Smooth muscle cell (in vitro differentiated cells): ENCODE results near the gene OPHN1. TPM values are rescaled to one million over a fixed set of nuclear protein-coding genes. Genes with fewer than 3 reads are reported as not detected.

Source experiments
- DNase-seq: peaks from one replicate; lab custom pipeline; 2025; ENCODE audit not compliant: unreplicated experiment; lab: John Stamatoyannopoulos, UW
- H2AFZ ChIP-seq: fragments of 200-600 bp; sonication (generic); 2 replicates; pipeline ENCODE4 v1.6.0; 2016; ENCODE audit warnings: antibody characterized with exemption, low read depth, mild to moderate bottlenecking
- H3F3A ChIP-seq: fragments of 200-600 bp; sonication (generic); 2 replicates; pipeline ENCODE4 v1.6.0; 2017; ENCODE audit warnings: antibody characterized with exemption, low read depth
- H3K27ac ChIP-seq: fragments of 200-600 bp; sonication (generic); 2 replicates; pipeline ENCODE4 v1.5.1; 2016; ENCODE audit warnings: low read depth, mild to moderate bottlenecking
- H3K27me3 ChIP-seq: fragments of 200-600 bp; sonication (generic); 2 replicates; pipeline ENCODE4 v1.6.1; 2016; ENCODE audit warnings: low read depth, mild to moderate bottlenecking
- H3K36me3 ChIP-seq: fragments of 200-600 bp; sonication (generic); 2 replicates; pipeline ENCODE4 v1.5.1; 2016; ENCODE audit warnings: low read depth
- H3K4me1 ChIP-seq: fragments of 200-600 bp; sonication (generic); 2 replicates; pipeline ENCODE4 v1.5.1; 2016; ENCODE audit warnings: low read depth
- H3K4me2 ChIP-seq: fragments of 200-600 bp; sonication (generic); 2 replicates; pipeline ENCODE4 v1.6.0; 2016; ENCODE audit warnings: mild to moderate bottlenecking
- H3K4me3 ChIP-seq: fragments of 200-600 bp; sonication (generic); 2 replicates; pipeline ENCODE4 v1.5.1; 2016; ENCODE audit warnings: mild to moderate bottlenecking
- H3K79me2 ChIP-seq: fragments of 200-600 bp; sonication (generic); 2 replicates; pipeline ENCODE4 v1.6.0; 2016; ENCODE audit warnings: low read depth, mild to moderate bottlenecking
- H3K9ac ChIP-seq: fragments of 200-600 bp; sonication (generic); 2 replicates; pipeline ENCODE4 v1.6.0; 2016; ENCODE audit warnings: low read depth
- H3K9me3 ChIP-seq: fragments of 200-600 bp; sonication (generic); replicated peaks from 2 replicates; pipeline ENCODE4 v1.5.1; 2016; ENCODE audit warnings: low read depth
- H4K20me1 ChIP-seq: fragments of 200-600 bp; sonication (generic); 2 replicates; pipeline ENCODE4 v1.6.0; 2016; ENCODE audit warnings: low read depth
- CTCF ChIP-seq: fragments of 200-600 bp; sonication (generic); IDR thresholded peaks from 2 replicates; pipeline ENCODE4 v1.5.1; 2017; ENCODE audit warnings: borderline replicate concordance, mild to moderate bottlenecking, antibody characterized with exemption; ENCODE audit not compliant: insufficient read depth, poor library complexity, severe bottlenecking
- WGBS: methylation state at CpG from one replicate; pipeline ENCODE4 v1.1.7; 2016; ENCODE audit warnings: low lambda C conversion rate; 5-methylcytosine and 5-hydroxymethylcytosine counted together
- polyA plus RNA-seq: library from polyadenylated mRNA; unstranded; fragments of >200 nt; fragmentation: Nextera tagmentation; extraction: Ambion mirVana; gene quantifications from 2 replicates; pipeline ENCODE4 v1.2.1, GENCODE V29; 2016
- total RNA-seq: library from RNA; depleted of rRNA; stranded (reverse); fragments of >200 nt; gene quantifications from 2 replicates; pipeline ENCODE4 v1.2.3, GENCODE V29; 2014

OPHN1 gene
- total and polyA plus RNA-seq, 2 experiments from 2014 or later = 1.1 to 2.3 TPM

- 69% methylated on average over 6 of the region's 6 CpGs for WGBS
Measured at GRCh38 chrX:68443155-68443868, 10.0 kb upstream of the OPHN1 start.

GRCh38 chrX:68440940-68441339, 7.6 kb upstream of the OPHN1 start:
- H3K36me3 ChIP-seq = no peaks in the 10 kb centered on the region
- H3K9ac ChIP-seq = no peak overlapping the region
- H3K4me3 ChIP-seq = no peak overlapping the region
- no peaks in the 10 kb centered on the region for H3K79me2 ChIP-seq
- no peaks in the 10 kb centered on the region for H3K27me3 ChIP-seq
- H3K27ac ChIP-seq = no peak overlapping the region
- no peaks in the 10 kb centered on the region for H3F3A ChIP-seq
- H3K4me2 ChIP-seq = no peak overlapping the region
- H3K4me1 ChIP-seq = no peaks in the 10 kb centered on the region
- H4K20me1 ChIP-seq = no peaks in the 10 kb centered on the region
- no peak overlapping the region for H2AFZ ChIP-seq
- no peak for TF ChIP-seq CTCF
- no peaks in the 10 kb centered on the region for H3K9me3 ChIP-seq
- DNase-seq = peak; percentile 0
- 46% methylated on average over 1 of the region's 1 CpG for WGBS

More at GRCh38 chrX:68443155-68443868, 10.0 kb upstream of the OPHN1 start:
- Histone ChIP-seq H2AFZ (no peak overlapping the region), H3F3A (no peaks in the 10 kb centered on the region), H3K9me3 (no peaks in the 10 kb centered on the region), H3K27me3 (no peaks in the 10 kb centered on the region), H3K79me2 (no peaks in the 10 kb centered on the region), H3K4me3 (no peak overlapping the region), H3K4me1 (no peaks in the 10 kb centered on the region), H3K36me3 (no peaks in the 10 kb centered on the region), H4K20me1 (no peaks in the 10 kb centered on the region), H3K4me2 (no peak overlapping the region), H3K27ac (no peak overlapping the region), H3K9ac (no peak overlapping the region)
- DNase-seq = no peak
- TF ChIP-seq CTCF = no peak

- Histone ChIP-seq H3K4me2 (no peak overlapping the region), H3K79me2 (no peaks in the 10 kb centered on the region), H3F3A (no peaks in the 10 kb centered on the region), H3K27me3 (no peaks in the 10 kb centered on the region), H4K20me1 (no peaks in the 10 kb centered on the region), H3K27ac (no peak overlapping the region), H3K36me3 (no peaks in the 10 kb centered on the region), H3K4me1 (no peaks in the 10 kb centered on the region), H3K9ac (no peak overlapping the region), H3K4me3 (no peak overlapping the region), H3K9me3 (no peaks in the 10 kb centered on the region), H2AFZ (no peak overlapping the region)
- no peak for DNase-seq
- TF ChIP-seq CTCF = no peak
Measured at GRCh38 chrX:68440442-68440841, 7.1 kb upstream of the OPHN1 start.

GRCh38 chrX:68439341-68439740, 6.0 kb upstream of the OPHN1 start:
- Histone ChIP-seq H3K4me2 (no peak overlapping the region), H3K27me3 (no peaks in the 10 kb centered on the region), H4K20me1 (no peaks in the 10 kb centered on the region), H3K9ac (no peak overlapping the region), H2AFZ (no peak overlapping the region), H3K27ac (no peak overlapping the region), H3K4me3 (no peak overlapping the region), H3K9me3 (no peaks in the 10 kb centered on the region), H3K79me2 (no peaks in the 10 kb centered on the region), H3F3A (no peaks in the 10 kb centered on the region), H3K36me3 (no peaks in the 10 kb centered on the region), H3K4me1 (no peaks in the 10 kb centered on the region)
- WGBS = 65% methylated on average over 4 of the region's 4 CpGs
- DNase-seq = no peak
- no peak for TF ChIP-seq CTCF
